ENCODE measurements around the gene CABP5.
A peak's percentile ranks its signal among the peaks of the same experiment; 100 is the strongest.

Gene CABP5

DNA sequence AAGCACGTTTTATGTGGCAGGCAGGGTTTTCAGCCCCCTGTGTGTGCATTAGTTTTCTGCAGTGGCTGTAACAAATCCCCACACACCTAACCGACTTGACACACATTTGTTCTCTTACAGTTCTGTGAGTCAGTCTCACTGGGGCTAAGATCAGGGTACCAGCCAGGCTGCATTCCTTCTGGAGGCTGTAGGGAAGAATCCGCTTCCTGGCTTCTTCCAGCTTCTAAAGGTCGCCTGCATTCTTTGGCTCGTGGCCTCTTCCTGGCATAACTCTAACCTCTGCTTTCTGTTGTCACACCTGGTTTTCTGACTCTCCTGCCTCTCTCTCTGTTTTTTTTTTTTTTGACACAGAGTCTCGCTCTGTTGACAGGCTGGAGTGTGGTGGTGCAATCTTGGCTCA, 43.0 kb downstream of the CABP5 start:
- TF ChIP-seq, protein P1, sequence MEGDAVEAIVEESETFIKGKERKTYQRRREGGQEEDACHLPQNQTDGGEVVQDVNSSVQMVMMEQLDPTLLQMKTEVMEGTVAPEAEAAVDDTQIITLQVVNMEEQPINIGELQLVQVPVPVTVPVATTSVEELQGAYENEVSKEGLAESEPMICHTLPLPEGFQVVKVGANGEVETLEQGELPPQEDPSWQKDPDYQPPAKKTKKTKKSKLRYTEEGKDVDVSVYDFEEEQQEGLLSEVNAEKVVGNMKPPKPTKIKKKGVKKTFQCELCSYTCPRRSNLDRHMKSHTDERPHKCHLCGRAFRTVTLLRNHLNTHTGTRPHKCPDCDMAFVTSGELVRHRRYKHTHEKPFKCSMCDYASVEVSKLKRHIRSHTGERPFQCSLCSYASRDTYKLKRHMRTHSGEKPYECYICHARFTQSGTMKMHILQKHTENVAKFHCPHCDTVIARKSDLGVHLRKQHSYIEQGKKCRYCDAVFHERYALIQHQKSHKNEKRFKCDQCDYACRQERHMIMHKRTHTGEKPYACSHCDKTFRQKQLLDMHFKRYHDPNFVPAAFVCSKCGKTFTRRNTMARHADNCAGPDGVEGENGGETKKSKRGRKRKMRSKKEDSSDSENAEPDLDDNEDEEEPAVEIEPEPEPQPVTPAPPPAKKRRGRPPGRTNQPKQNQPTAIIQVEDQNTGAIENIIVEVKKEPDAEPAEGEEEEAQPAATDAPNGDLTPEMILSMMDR (conservative IDR thresholded peaks at IDR 0.05), result no peak
- no peak overlapping the region for H3K27ac ChIP-seq

DNA sequence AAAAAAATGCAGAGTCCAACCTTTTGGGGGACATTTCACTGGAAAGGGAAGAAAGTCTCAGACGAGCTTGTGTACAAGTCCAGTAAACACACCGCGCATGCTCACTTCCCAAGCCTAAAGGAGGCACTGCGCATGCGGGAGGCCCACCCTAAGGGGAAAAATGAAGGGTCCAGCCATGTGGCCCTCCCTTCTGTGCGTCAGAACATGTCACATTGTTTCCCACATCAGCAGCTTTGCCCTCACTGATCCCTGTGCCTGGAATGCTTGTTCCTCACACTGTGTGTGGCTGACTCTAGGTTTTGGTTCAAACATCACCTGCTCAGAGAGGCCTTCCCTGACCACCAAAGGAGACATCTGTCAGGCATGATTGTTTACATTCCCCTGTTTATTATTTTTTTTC, 45.1 kb downstream of the CABP5 start:
- H3K27ac ChIP-seq, result no peak overlapping the region
- TF ChIP-seq, protein P1 (conservative IDR thresholded peaks at IDR 0.05), result no peak

DNA sequence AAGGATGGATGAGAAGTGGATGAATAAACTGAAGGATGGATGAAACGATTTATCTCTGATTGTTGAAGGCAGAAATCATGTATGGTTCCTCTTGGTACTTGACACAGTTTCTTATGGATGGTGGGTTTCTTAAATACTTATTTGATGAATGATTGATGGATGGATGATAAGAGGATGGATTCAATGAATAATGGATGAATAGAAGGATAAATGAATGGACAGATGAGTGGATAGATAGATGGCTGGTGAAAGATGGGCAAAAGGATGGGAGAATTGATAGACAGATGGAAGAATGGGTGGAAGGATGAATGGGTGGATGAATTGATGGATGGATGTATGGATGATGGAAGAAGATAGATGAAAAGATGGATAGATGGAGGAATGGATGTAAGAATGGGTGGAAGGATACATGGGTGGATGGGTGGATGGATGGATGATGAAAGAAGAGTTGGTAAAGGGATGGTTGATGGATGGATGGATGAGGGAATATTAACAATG, 47.6 kb downstream of the CABP5 start:
- TF ChIP-seq, protein P1 (conservative IDR thresholded peaks at IDR 0.05), result no peak
- no peak overlapping the region for H3K27ac ChIP-seq

DNA sequence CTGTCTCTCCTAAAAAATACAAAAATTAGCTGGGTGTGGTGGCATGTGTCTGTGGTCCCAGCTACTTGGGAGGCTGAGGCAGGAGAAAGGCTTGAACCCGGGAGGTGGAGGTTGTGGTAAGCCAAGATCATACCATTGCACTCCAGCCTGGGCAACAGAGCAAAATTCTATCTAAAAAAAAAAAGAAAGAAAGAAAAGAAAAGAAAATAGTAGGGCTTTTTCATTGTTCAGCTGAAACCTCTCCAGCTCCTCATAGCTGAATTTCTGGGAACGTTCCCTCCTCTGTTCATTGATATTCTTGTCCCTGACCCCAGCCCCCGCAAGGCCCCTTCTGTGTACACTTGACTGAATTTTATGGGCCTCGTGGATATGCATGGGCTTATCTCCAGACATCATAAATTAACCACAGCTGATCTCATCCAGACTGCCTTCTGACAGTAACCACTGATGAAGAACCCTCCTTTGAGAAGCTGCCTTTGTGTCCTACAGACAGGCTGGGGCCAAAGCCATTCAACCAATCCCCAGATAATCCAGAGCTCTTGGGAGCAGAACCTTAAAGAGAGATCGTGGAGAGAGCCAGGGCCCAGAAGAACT, 49.6 kb downstream of the CABP5 start, which contains the start of gene ELSPBP1:
TSS of gene ELSPBP1 (plus strand) at position 424 of the 594 bp plus-strand sequence. CDS start 14,036 bp downstream, outside the sequence.
- H3K27ac ChIP-seq, result peak within 1 kb of the TSS; percentile 38
- TF ChIP-seq, protein P1 (conservative IDR thresholded peaks at IDR 0.05), result no peak

DNA sequence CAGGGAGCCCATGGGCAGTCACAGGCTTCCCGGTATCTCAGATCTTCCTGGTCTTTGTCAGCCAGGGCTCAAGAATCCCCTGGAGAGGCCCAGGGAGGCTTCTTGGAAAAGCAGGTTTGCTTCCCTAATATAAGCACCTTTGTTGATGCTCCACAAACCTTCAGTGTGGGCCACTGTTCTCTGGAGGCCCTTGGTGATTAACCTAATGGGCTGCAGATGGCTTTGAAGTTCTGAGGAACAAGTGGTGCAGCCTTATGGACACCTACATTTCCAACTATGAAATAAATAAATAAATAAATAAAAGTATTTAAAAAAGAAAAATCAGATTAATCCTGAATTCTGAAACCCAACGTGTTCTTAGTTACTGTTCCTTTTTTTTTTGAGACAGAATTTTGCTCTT, 51.8 kb downstream of the CABP5 start, which contains the start of gene BSPH1:
TSS of gene BSPH1 (minus strand) at position 101 of the 400 bp plus-strand sequence. CDS start at position 12, 89 bp downstream.
- no peak within 1 kb of the TSS for H3K27ac ChIP-seq
- TF ChIP-seq, protein P1 (conservative IDR thresholded peaks at IDR 0.05), result no peak

DNA sequence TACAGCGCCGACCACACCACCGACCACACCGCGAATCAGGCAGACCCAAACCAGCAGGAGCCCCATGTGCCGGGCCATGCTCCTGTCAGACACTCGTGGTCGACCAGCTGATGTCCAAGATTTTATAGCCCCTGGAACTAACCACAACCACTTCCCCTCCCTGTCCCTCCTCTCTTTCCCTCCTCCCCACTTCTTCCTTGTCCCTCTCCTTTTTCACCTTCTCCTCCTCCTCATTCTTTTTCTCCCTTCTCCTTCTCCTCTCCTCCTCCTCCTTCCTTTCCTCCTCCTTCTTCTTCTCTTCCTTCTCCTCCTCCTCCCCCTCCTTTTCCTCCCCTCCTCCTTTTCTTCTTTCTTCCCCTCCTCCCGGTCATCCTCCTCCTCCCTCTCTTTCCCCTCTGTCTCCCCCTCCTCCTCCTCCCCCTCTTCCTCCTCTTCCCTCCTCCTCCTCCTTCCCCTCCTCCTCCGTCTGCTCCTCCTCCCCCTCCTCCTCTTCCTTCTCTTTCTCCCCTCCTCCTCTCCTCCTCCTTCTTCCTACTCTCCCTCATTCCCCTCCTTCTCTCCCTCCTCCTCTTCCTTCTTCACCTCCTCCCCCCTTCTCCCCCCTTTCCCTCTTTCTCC, 52.6 kb downstream of the CABP5 start:
- no peak overlapping the region for H3K27ac ChIP-seq
- TF ChIP-seq, protein P1 (conservative IDR thresholded peaks at IDR 0.05), result no peak

All from VCaP (cell line).